Endothelial cell of umbilical vein (primary cell): ENCODE data around the gene SSR2. TPM values are rescaled to one million over a fixed set of nuclear protein-coding genes. Genes with fewer than 3 reads are reported as not detected.

Experiments
- BruUV-seq: library from RNA; stranded (reverse); fragments of 400-500 nt; replicated peaks from 2 replicates; lab custom pipeline; 2021; lab: Mats Ljungman, UMichigan
- CTCF ChIA-PET: fragments of 300-600, 350-600 bp; sonication (Branson Sonifier 250); formaldehyde crosslinking; loops from one replicate; lab custom pipeline; 2021; ENCODE audit warnings: antibody characterized with exemption, inconsistent platforms; lab: Charles Lee
- POLR2A ChIA-PET: fragments of 300-600, 350-600 bp; sonication (Branson Sonifier 250); formaldehyde crosslinking; loops from one replicate; lab custom pipeline; 2021; ENCODE audit warnings: antibody characterized with exemption, inconsistent platforms; lab: Charles Lee
- DNase-seq: peaks from one replicate; pipeline ENCODE4 v3.0.0-alpha.2; 2011; ENCODE audit warnings: low read depth, low spot score
- FAIRE-seq: peaks from 2 replicates; lab custom pipeline; 2011; peaks lifted over from hg19 to GRCh38; lab: Jason Lieb, UNC
- H2AFZ ChIP-seq: 2 replicates; pipeline ENCODE4 v1.6.0; 2012; ENCODE audit warnings: low read depth, low read length, control low read depth, inconsistent platforms
- H3K27ac ChIP-seq: 2 replicates; pipeline ENCODE4 v1.5.1; 2011; ENCODE audit warnings: low read depth, mild to moderate bottlenecking, control low read depth, low read length, moderate library complexity; ENCODE audit not compliant: insufficient read depth
- H3K27me3 ChIP-seq, 2 experiments: 2 replicates each; pipeline versions ENCODE4 v1.6.0 to v1.6.1; 2011; ENCODE audit warnings: low read length in 2 of 2, mixed read lengths in 1 of 2; ENCODE audit not compliant: control insufficient read depth in 2 of 2, insufficient read depth in 2 of 2
- H3K36me3 ChIP-seq, 2 experiments: 2 replicates in 1 of 2; 3 replicates in 1 of 2; pipeline ENCODE4 v1.5.1; 2011; ENCODE audit warnings: low read length in 2 of 2, mild to moderate bottlenecking in 1 of 2, moderate library complexity in 1 of 2; ENCODE audit not compliant: control insufficient read depth in 2 of 2, insufficient read depth in 2 of 2; ENCODE audit errors: extremely low read depth in 1 of 2
- H3K4me1 ChIP-seq: 3 replicates; pipeline ENCODE4 v1.5.1; 2011; ENCODE audit warnings: mild to moderate bottlenecking, low read length; ENCODE audit not compliant: control insufficient read depth, insufficient read depth; ENCODE audit errors: extremely low read depth
- H3K4me2 ChIP-seq: 2 replicates; pipeline ENCODE4 v1.6.1; 2011; ENCODE audit warnings: low read length, control low read depth, mixed read lengths; ENCODE audit not compliant: insufficient read depth
- H3K4me3 ChIP-seq, 3 experiments: fragments of 200-600 bp in 1 of 3; sonication (generic), shearing (Covaris generic) in 1 of 3; replicated peaks in 1 of 3; 2 replicates each; pipeline ENCODE4 v1.5.1; 2011 to 2016; ENCODE audit warnings: control low read depth in 3 of 3, low read length in 3 of 3, mild to moderate bottlenecking in 2 of 3, inconsistent platforms in 1 of 3, low read depth in 1 of 3, moderate library complexity in 1 of 3; ENCODE audit not compliant: insufficient read depth in 1 of 3
- H3K79me2 ChIP-seq: 2 replicates; pipeline ENCODE4 v1.6.0; 2012; ENCODE audit warnings: low read length, inconsistent platforms; ENCODE audit not compliant: control insufficient read depth, insufficient read depth
- H3K9ac ChIP-seq: replicated peaks from 2 replicates; pipeline ENCODE3; 2011; ENCODE audit warnings: low read length, control low read depth; ENCODE audit not compliant: insufficient read depth; ENCODE audit errors: extremely low read depth
- H3K9me1 ChIP-seq: replicated peaks from 3 replicates; pipeline ENCODE4 v1.6.0; 2011; ENCODE audit warnings: mild to moderate bottlenecking, low read length; ENCODE audit not compliant: control insufficient read depth, insufficient read depth; ENCODE audit errors: extremely low read depth
- H3K9me3 ChIP-seq: replicated peaks from 2 replicates; pipeline ENCODE4 v1.5.1; 2012; ENCODE audit warnings: low read length, inconsistent platforms; ENCODE audit not compliant: control insufficient read depth, insufficient read depth
- H4K20me1 ChIP-seq: replicated peaks from 2 replicates; pipeline ENCODE3; 2011; ENCODE audit warnings: mild to moderate bottlenecking, low read length; ENCODE audit not compliant: control insufficient read depth, insufficient read depth; ENCODE audit errors: extremely low read depth
- CTCF ChIP-seq, 2 donors: IDR thresholded peaks; 1 replicate in 1 of 2; 2 replicates in 1 of 2; pipeline ENCODE4 v1.5.1; 2011; ENCODE audit warnings: low read length in 2 of 2, mild to moderate bottlenecking in 2 of 2, moderate library complexity in 2 of 2, control low read depth in 1 of 2, inconsistent platforms in 1 of 2, low read depth in 1 of 2; ENCODE audit not compliant: insufficient read depth in 1 of 2; ENCODE audit errors: extremely low read depth in 1 of 2
- EZH2 ChIP-seq: IDR thresholded peaks from 2 replicates; pipeline ENCODE4 v1.6.1; 2012; ENCODE audit warnings: borderline replicate concordance, low read depth, mild to moderate bottlenecking, moderate library complexity, low read length, inconsistent platforms; ENCODE audit not compliant: severe bottlenecking
- FOS ChIP-seq: IDR thresholded peaks from 2 replicates; pipeline ENCODE4 v1.6.1; 2011; ENCODE audit warnings: mild to moderate bottlenecking, low read length, moderate library complexity, borderline replicate concordance; ENCODE audit not compliant: insufficient read depth
- GATA2 ChIP-seq: IDR thresholded peaks from 2 replicates; pipeline ENCODE4 v1.7.0; 2011; ENCODE audit warnings: low read depth, mild to moderate bottlenecking, moderate library complexity, mixed read lengths, low read length; ENCODE audit not compliant: insufficient read length, insufficient read depth
- JUN ChIP-seq: IDR thresholded peaks from 2 replicates; pipeline ENCODE4 v1.6.1; 2011; ENCODE audit warnings: borderline replicate concordance, low read depth; ENCODE audit not compliant: insufficient read length, insufficient read depth
- MAX ChIP-seq: IDR thresholded peaks from 2 replicates; pipeline ENCODE4 v1.6.1; 2011; ENCODE audit not compliant: insufficient read depth, insufficient read length
- MYC ChIP-seq: IDR thresholded peaks from one replicate; pipeline ENCODE4 v1.6.1; 2011; ENCODE audit warnings: mild to moderate bottlenecking, low read depth, low read length
- POLR2A ChIP-seq: IDR thresholded peaks from 2 replicates; pipeline ENCODE4 v1.6.1; 2012; ENCODE audit warnings: low read depth, mild to moderate bottlenecking, control low read depth, low read length
- POLR2AphosphoS5 ChIP-seq: IDR thresholded peaks from 2 replicates; pipeline ENCODE4 v1.6.1; 2012; ENCODE audit warnings: low read depth, mild to moderate bottlenecking, control low read depth, low read length, moderate library complexity; ENCODE audit not compliant: insufficient read depth
- dilution Hi-C: fragments of 300-500 bp; cut with MboI; formaldehyde crosslinking; loops from one replicate; pipeline ENCODE4 v1.15.0; 2019; ENCODE audit warnings: low sequenced_read_pairs; ENCODE audit not compliant: extremely low pct_ligation_motif_present
- intact Hi-C: fragments of 100-400 bp; cut with micrococcal nuclease; formaldehyde crosslinking; loops from one replicate; pipeline ENCODE4 v1.10.0; 2022
- polyA plus RNA-seq, 4 experiments: library from polyadenylated mRNA; depleted of rRNA in 3 of 4; stranded (reverse) in 3 of 4; unstranded in 1 of 4; fragments of >200 nt; gene quantifications; 2 replicates each; pipeline versions ENCODE4 v1.2.1 to v1.2.3, GENCODE V29; 2011 to 2012; ENCODE audit warnings: missing spikeins in 1 of 4
- total RNA-seq: library from RNA; stranded (reverse); gene quantifications from 2 replicates; pipeline ENCODE4 v1.2.3, GENCODE V29; 2021

Gene SSR2
- total and polyA plus RNA-seq, 2 donors (not counting 3 experiments of a cell fraction or from before 2014, with no cell fraction given), result 362 to 1,787 TPM

GRCh38 chr1:155978325-155978972 lies 42.3 kb downstream of the SSR2 start, which contains the start of gene ARHGEF2:
TSS of gene ARHGEF2 (minus strand) at chr1:155978547. CDS start at chr1:155978427, 120 bp downstream.
- POLR2A ChIA-PET, result interaction anchor here (0.6 to 1.2 kb wide), 6 partner anchors 8 to 255 kb away, joined by 3 to 7 read pairs (median 4); no protein-coding TSS in a partner anchor
- intact Hi-C loops, result no loop called here

More at GRCh38 chr1:155978325-155978972, 42.3 kb downstream of the SSR2 start, which contains the start of gene ARHGEF2:
- CTCF ChIA-PET, result interaction anchor here (0.6 to 12.1 kb wide), 12 partner anchors 8 to 88 kb away, joined by 3 to 138 read pairs (median 8); partner anchors contain the start of genes KHDC4 and RXFP4
- no TSS peak for BruUV-seq
- H3K4me2 ChIP-seq, result peak within 1 kb of the TSS; percentile 78
- H3K9me3 ChIP-seq, result no peaks in the 10 kb centered on the region
- peaks cover 0 to 2% of the 10 kb centered on the region in 2 experiments for H3K36me3 ChIP-seq
- no peaks in the 10 kb centered on the region for H3K27me3 ChIP-seq
- peak; percentile 50 for DNase-seq
- dilution Hi-C loops, result no loop called here
- H4K20me1 ChIP-seq, result no peaks in the 10 kb centered on the region
- no peaks in the 10 kb centered on the region for H3K9me1 ChIP-seq
- TF ChIP-seq MAX, result no peak
- peak; percentile 57 for TF ChIP-seq POLR2AphosphoS5
- TF ChIP-seq GATA2, result no peak
- TF ChIP-seq POLR2A, result peak; percentile 72
- TF ChIP-seq CTCF (IDR thresholded peaks at IDR 0.05; ENCODE audit: extremely low read depth in 1 of 2, insufficient read depth in 1 of 2, low read depth in 1 of 2, low read length in 2 of 2), result peak in 1 of 2 donors; percentile 44
- no peak for TF ChIP-seq EZH2
- no peak for TF ChIP-seq JUN
- TF ChIP-seq MYC, result no peak
- no peak for TF ChIP-seq FOS
- peak within 1 kb of the TSS; percentile 43 to 80 (median 76) for H3K4me3 ChIP-seq
- peak within 1 kb of the TSS; percentile 57 for H2AFZ ChIP-seq
- peak within 1 kb of the TSS; percentile 84 for H3K9ac ChIP-seq
- peaks cover 68% of the 10 kb centered on the region for H3K4me1 ChIP-seq
- H3K27ac ChIP-seq, result peak within 1 kb of the TSS; percentile 55
- peaks cover 56% of the 10 kb centered on the region for H3K79me2 ChIP-seq
- peak; percentile 77 for FAIRE-seq
